Measurements from ENCODE around the gene AIFM3.

Gene AIFM3

DNA sequence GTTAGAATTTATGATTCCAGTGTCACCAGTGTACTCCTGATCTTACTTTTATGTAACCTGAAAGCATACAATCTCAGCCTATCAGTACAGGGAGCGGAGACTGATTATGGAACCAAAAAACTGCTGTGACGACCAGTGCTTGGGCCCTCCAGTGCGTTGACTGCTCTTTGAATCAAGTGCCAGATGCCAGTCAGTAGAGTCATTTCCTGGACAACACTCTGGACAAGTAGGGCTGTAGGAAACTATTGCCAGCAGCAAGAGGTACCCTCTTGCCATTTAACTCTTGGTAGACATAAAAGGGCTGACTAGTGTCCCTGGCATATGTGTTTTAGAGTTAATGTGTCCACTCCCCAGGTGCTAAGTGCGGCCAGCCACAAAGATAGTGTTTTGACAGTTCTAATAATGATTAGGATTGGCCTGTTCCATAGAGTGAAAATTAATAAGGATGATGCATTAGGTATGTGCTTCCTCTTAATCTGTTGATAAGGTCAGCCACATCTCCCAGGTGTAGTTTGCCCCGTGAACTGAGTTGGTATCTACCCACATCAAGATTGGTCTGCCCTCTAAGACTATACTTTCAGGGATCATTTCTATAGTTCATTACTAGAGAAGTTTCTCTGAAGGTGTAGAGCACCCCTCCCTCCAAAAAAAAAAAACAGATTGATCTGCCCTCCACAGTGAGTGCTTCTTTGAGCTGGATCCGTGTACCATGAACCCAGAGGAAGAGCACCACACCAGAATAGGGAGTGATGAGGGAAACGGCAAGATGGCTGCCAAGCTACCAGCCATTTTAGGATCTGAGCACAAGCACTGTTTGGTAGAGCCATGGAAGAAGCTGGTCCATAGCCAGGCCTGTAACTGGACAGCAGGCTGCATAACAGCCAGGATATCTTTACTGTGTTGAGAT lies 20.7 kb upstream of the AIFM3 start:
- H3K4me3 ChIP-seq (ENCODE audit: low read length): no peak overlapping the region
- H3K27ac ChIP-seq (ENCODE audit: low read length): no peak overlapping the region
- H2AFZ ChIP-seq (ENCODE audit: low read length): no peak overlapping the region
- DNase-seq: no peak
- peaks cover 74% of the 10 kb centered on the region for H4K20me1 ChIP-seq (ENCODE audit: insufficient read depth, low read length)
- H3K36me3 ChIP-seq (replicated peaks; ENCODE audit: insufficient read depth, low read length): peaks cover 9% of the 10 kb centered on the region; the same call in 1 of the 2 replicates
- H3K9me2 ChIP-seq (replicated peaks; ENCODE audit: insufficient read depth, low read length): no peaks in the 10 kb centered on the region
- no peaks in the 10 kb centered on the region for H3K27me3 ChIP-seq (replicated peaks; ENCODE audit: insufficient read depth, low read length)
- H3F3A ChIP-seq (ENCODE audit: insufficient read depth, low read length): no peaks in the 10 kb centered on the region
- H3K9ac ChIP-seq (ENCODE audit: low read length): no peak overlapping the region
- H3K4me2 ChIP-seq (ENCODE audit: low read depth, low read length): no peak overlapping the region
- no peaks in the 10 kb centered on the region for H3K4me1 ChIP-seq (ENCODE audit: low read length)
- TF ChIP-seq EZH2phosphoT487 (IDR thresholded peaks at IDR 0.05; ENCODE audit: low read length) (no peak), EZH2 (optimal IDR thresholded peaks at IDR 0.05; ENCODE audit: low read depth, low read length) (no peak)
- TF ChIP-seq, protein P1, sequence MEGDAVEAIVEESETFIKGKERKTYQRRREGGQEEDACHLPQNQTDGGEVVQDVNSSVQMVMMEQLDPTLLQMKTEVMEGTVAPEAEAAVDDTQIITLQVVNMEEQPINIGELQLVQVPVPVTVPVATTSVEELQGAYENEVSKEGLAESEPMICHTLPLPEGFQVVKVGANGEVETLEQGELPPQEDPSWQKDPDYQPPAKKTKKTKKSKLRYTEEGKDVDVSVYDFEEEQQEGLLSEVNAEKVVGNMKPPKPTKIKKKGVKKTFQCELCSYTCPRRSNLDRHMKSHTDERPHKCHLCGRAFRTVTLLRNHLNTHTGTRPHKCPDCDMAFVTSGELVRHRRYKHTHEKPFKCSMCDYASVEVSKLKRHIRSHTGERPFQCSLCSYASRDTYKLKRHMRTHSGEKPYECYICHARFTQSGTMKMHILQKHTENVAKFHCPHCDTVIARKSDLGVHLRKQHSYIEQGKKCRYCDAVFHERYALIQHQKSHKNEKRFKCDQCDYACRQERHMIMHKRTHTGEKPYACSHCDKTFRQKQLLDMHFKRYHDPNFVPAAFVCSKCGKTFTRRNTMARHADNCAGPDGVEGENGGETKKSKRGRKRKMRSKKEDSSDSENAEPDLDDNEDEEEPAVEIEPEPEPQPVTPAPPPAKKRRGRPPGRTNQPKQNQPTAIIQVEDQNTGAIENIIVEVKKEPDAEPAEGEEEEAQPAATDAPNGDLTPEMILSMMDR (IDR thresholded peaks at IDR 0.05; ENCODE audit: low read length): no peak
- H3K9me3 ChIP-seq (replicated peaks; ENCODE audit: insufficient read depth, low read length): no peaks in the 10 kb centered on the region
- H3K79me2 ChIP-seq (ENCODE audit: low read length): peaks cover 99% of the 10 kb centered on the region

DNA sequence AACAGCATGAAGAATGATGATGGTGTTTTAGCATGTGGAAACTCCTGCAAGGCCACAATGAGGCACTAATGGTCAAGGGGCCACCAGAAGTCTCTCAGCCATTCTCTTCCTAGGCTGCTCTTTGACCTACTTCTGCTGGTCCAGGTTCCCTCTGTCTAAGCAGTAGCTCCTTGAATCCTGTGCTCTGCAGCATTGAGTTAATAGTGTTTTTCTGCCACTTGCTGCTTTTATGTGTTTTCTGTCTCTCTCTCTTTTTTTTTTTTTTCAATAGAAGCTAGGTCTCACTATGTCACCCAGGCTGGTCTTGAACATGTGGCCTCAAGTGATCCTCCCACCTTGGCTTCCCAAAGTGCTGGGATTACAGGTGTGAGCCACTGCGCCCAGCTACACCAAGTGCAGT lies 20.1 kb upstream of the AIFM3 start:
- Histone ChIP-seq H3F3A (ENCODE audit: insufficient read depth, low read length) (no peaks in the 10 kb centered on the region), H3K27me3 (replicated peaks; ENCODE audit: insufficient read depth, low read length) (no peaks in the 10 kb centered on the region), H3K27ac (ENCODE audit: low read length) (no peak overlapping the region), H3K4me1 (ENCODE audit: low read length) (no peaks in the 10 kb centered on the region), H2AFZ (ENCODE audit: low read length) (no peak overlapping the region), H3K9ac (ENCODE audit: low read length) (no peak overlapping the region), H3K4me3 (ENCODE audit: low read length) (no peak overlapping the region), H3K79me2 (ENCODE audit: low read length) (peaks cover 100% of the 10 kb centered on the region), H3K9me2 (replicated peaks; ENCODE audit: insufficient read depth, low read length) (no peaks in the 10 kb centered on the region), H4K20me1 (ENCODE audit: insufficient read depth, low read length) (peaks cover 70% of the 10 kb centered on the region), H3K9me3 (replicated peaks; ENCODE audit: insufficient read depth, low read length) (no peaks in the 10 kb centered on the region), H3K4me2 (ENCODE audit: low read depth, low read length) (no peak overlapping the region), H3K36me3 (replicated peaks; ENCODE audit: insufficient read depth, low read length) (peaks cover 9% of the 10 kb centered on the region; the same call in 1 of the 2 replicates)
- no peak for TF ChIP-seq EZH2phosphoT487 (IDR thresholded peaks at IDR 0.05; ENCODE audit: low read length)
- no peak for TF ChIP-seq EZH2 (optimal IDR thresholded peaks at IDR 0.05; ENCODE audit: low read depth, low read length)
- TF ChIP-seq, protein P1 (IDR thresholded peaks at IDR 0.05; ENCODE audit: low read length): no peak
- DNase-seq: no peak

DNA sequence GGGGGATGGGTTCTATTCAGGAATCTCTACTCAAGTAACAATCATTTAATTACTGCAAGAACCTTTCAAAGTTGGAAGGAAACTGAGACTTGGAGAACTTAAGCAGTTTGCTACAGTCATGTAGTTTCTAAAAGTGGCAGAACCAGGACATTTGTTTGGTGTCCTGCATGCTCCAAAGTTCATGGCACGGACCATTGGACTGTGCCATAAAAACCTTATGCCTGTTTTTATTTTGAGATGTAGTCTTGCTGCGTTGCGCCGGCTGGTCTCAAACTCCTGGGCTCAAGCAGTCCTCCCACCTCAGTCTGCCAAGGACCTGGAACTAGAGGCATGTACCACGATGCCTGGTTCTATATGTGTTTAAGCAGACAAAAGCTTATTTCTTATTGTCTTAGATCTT lies 18.6 kb upstream of the AIFM3 start:
- Histone ChIP-seq H4K20me1 (ENCODE audit: insufficient read depth, low read length) (peaks cover 56% of the 10 kb centered on the region), H3K4me2 (ENCODE audit: low read depth, low read length) (no peak overlapping the region), H2AFZ (ENCODE audit: low read length) (no peak overlapping the region), H3K4me3 (ENCODE audit: low read length) (no peak overlapping the region), H3K79me2 (ENCODE audit: low read length) (peaks cover 98% of the 10 kb centered on the region), H3K9ac (ENCODE audit: low read length) (no peak overlapping the region), H3F3A (ENCODE audit: insufficient read depth, low read length) (no peaks in the 10 kb centered on the region), H3K9me3 (replicated peaks; ENCODE audit: insufficient read depth, low read length) (no peaks in the 10 kb centered on the region), H3K9me2 (replicated peaks; ENCODE audit: insufficient read depth, low read length) (no peaks in the 10 kb centered on the region), H3K27ac (ENCODE audit: low read length) (no peak overlapping the region), H3K27me3 (replicated peaks; ENCODE audit: insufficient read depth, low read length) (no peaks in the 10 kb centered on the region), H3K4me1 (ENCODE audit: low read length) (no peaks in the 10 kb centered on the region), H3K36me3 (replicated peaks; ENCODE audit: insufficient read depth, low read length) (peaks cover 9% of the 10 kb centered on the region)
- DNase-seq: no peak
- TF ChIP-seq, protein P1 (IDR thresholded peaks at IDR 0.05; ENCODE audit: low read length): no peak
- no peak for TF ChIP-seq EZH2 (optimal IDR thresholded peaks at IDR 0.05; ENCODE audit: low read depth, low read length)
- TF ChIP-seq EZH2phosphoT487 (IDR thresholded peaks at IDR 0.05; ENCODE audit: low read length): no peak

All from MM.1S (cell line).